Trophoblast cell (in vitro differentiated cells and primary cell): Measurements from ENCODE around the gene FUT8.

Experiments
- DNase-seq, 2 donors: peaks; one replicate each; pipeline ENCODE4 v3.0.0-alpha.2; 2016
- H2AFZ ChIP-seq: 2 replicates; pipeline ENCODE4 v1.6.1; 2013; ENCODE audit warnings: low read length, moderate library complexity, mild to moderate bottlenecking; ENCODE audit not compliant: insufficient read depth, poor library complexity
- H2AK5ac ChIP-seq: 2 replicates; pipeline ENCODE4 v1.6.1; 2013; ENCODE audit warnings: mild to moderate bottlenecking, low read length
- H2BK120ac ChIP-seq: 2 replicates; pipeline ENCODE4 v1.6.1; 2013; ENCODE audit warnings: low read length, mild to moderate bottlenecking, moderate library complexity; ENCODE audit not compliant: insufficient read depth, poor library complexity
- H2BK12ac ChIP-seq: 2 replicates; pipeline ENCODE4 v1.6.1; 2013; ENCODE audit warnings: mild to moderate bottlenecking, low read length, moderate library complexity
- H2BK5ac ChIP-seq: 2 replicates; pipeline ENCODE4 v1.6.1; 2013; ENCODE audit warnings: low read length, low read depth, moderate library complexity, mild to moderate bottlenecking; ENCODE audit not compliant: poor library complexity
- H3K14ac ChIP-seq: 2 replicates; pipeline ENCODE4 v1.6.1; 2013; ENCODE audit warnings: mild to moderate bottlenecking, low read length
- H3K18ac ChIP-seq: 2 replicates; pipeline ENCODE4 v1.6.1; 2013; ENCODE audit warnings: mild to moderate bottlenecking, low read length
- H3K23ac ChIP-seq: 2 replicates; pipeline ENCODE4 v1.6.1; 2013; ENCODE audit warnings: low read length
- H3K27ac ChIP-seq: 2 replicates; pipeline ENCODE4 v1.5.1; 2013; ENCODE audit warnings: low read depth, mild to moderate bottlenecking, inconsistent platforms, low read length, moderate library complexity
- H3K27me3 ChIP-seq: 2 replicates; pipeline ENCODE4 v1.6.1; 2013; ENCODE audit warnings: inconsistent platforms, mild to moderate bottlenecking, low read length, moderate library complexity; ENCODE audit not compliant: insufficient read depth
- H3K36me3 ChIP-seq, 2 experiments: 1 replicate in 1 of 2; 2 replicates in 1 of 2; pipeline ENCODE4 v1.6.1; 2013; ENCODE audit warnings: low read length in 2 of 2, mild to moderate bottlenecking in 2 of 2, moderate library complexity in 1 of 2; ENCODE audit not compliant: insufficient read depth in 2 of 2, control insufficient read depth in 1 of 2
- H3K4ac ChIP-seq: 2 replicates; pipeline ENCODE4 v1.6.1; 2013; ENCODE audit warnings: low read depth, mild to moderate bottlenecking, low read length, moderate library complexity
- H3K4me1 ChIP-seq, 2 experiments: 1 replicate in 1 of 2; 2 replicates in 1 of 2; pipeline ENCODE4 v1.6.1; 2013; ENCODE audit warnings: low read length in 2 of 2, mild to moderate bottlenecking in 2 of 2, moderate library complexity in 1 of 2; ENCODE audit not compliant: insufficient read depth in 2 of 2, control insufficient read depth in 1 of 2
- H3K4me2 ChIP-seq: 2 replicates; pipeline ENCODE4 v1.6.1; 2013; ENCODE audit warnings: inconsistent platforms, mild to moderate bottlenecking, low read length, moderate library complexity
- H3K4me3 ChIP-seq: 2 replicates; pipeline ENCODE4 v1.5.1; 2013; ENCODE audit warnings: mild to moderate bottlenecking, low read depth, low read length, inconsistent platforms
- H3K79me1 ChIP-seq: one replicate; pipeline ENCODE4 v1.6.1; 2013; ENCODE audit warnings: low read length
- H3K79me2 ChIP-seq: 2 replicates; pipeline ENCODE4 v1.6.1; 2013; ENCODE audit warnings: low read length, mild to moderate bottlenecking; ENCODE audit not compliant: control insufficient read depth, insufficient read depth, poor library complexity
- H3K9ac ChIP-seq: 2 replicates; pipeline ENCODE4 v1.6.1; 2013; ENCODE audit warnings: mild to moderate bottlenecking, low read length
- H3K9me3 ChIP-seq: 2 replicates; pipeline ENCODE4 v1.6.1; 2013; ENCODE audit warnings: low read depth, mild to moderate bottlenecking, control low read depth, inconsistent platforms, low read length; ENCODE audit not compliant: insufficient read depth
- H4K12ac ChIP-seq: 2 replicates; pipeline ENCODE4 v1.6.1; 2013; ENCODE audit warnings: low read depth, mild to moderate bottlenecking, low read length, moderate library complexity
- H4K8ac ChIP-seq: 2 replicates; pipeline ENCODE4 v1.6.1; 2013; ENCODE audit warnings: low read depth, mild to moderate bottlenecking, low read length, moderate library complexity
- H4K91ac ChIP-seq: one replicate; pipeline ENCODE4 v1.6.1; 2013; ENCODE audit warnings: low read depth, mild to moderate bottlenecking, low read length, moderate library complexity
- WGBS: extraction: QIAGEN DNeasy Blood & Tissue Kit; methylation state at CpG from one replicate; pipeline ENCODE4 v1.1.7; 2013; ENCODE audit warnings: missing lambda C conversion rate; ENCODE audit not compliant: insufficient read length, insufficient coverage; ENCODE audit errors: extremely low coverage; 5-methylcytosine and 5-hydroxymethylcytosine counted together

The FUT8 gene

GRCh38 chr14:65501328-65501727, 88.8 kb downstream of the FUT8 start:
- Histone ChIP-seq H3K79me2 (no peaks in the 10 kb centered on the region), H3K4ac (peak overlapping the region; percentile 69), H4K8ac (no peak overlapping the region), H3K36me3 (peaks cover 2 to 5% of the 10 kb centered on the region in 2 experiments), H2BK5ac (no peak overlapping the region), H3K9ac (no peak overlapping the region), H3K23ac (no peak overlapping the region), H3K79me1 (peaks cover 2% of the 10 kb centered on the region), H4K91ac (peak overlapping the region; percentile 6), H3K9me3 (no peaks in the 10 kb centered on the region), H2BK120ac (no peak overlapping the region), H3K4me3 (no peak overlapping the region), H3K4me1 (no peaks in the 10 kb centered on the region), H2AK5ac (no peak overlapping the region), H3K4me2 (no peak overlapping the region), H3K27me3 (no peaks in the 10 kb centered on the region), H3K18ac (no peak overlapping the region), H4K12ac (no peak overlapping the region), H2AFZ (no peak overlapping the region), H2BK12ac (no peak overlapping the region), H3K27ac (no peak overlapping the region), H3K14ac (no peak overlapping the region)
- DNase-seq, result no peak

- Histone ChIP-seq H3K79me2 (peaks cover 2% of the 10 kb centered on the region), H3K14ac (no peak overlapping the region), H2AK5ac (no peak overlapping the region), H3K27me3 (no peaks in the 10 kb centered on the region), H3K36me3 (peaks cover 0 to 2% of the 10 kb centered on the region in 2 experiments), H3K9ac (no peak overlapping the region), H2BK120ac (no peak overlapping the region), H4K91ac (no peak overlapping the region), H2BK5ac (no peak overlapping the region), H3K4me3 (no peak overlapping the region), H2AFZ (no peak overlapping the region), H4K8ac (no peak overlapping the region), H3K79me1 (no peaks in the 10 kb centered on the region), H2BK12ac (no peak overlapping the region), H3K4me1 (no peaks in the 10 kb centered on the region), H3K4me2 (no peak overlapping the region), H3K27ac (no peak overlapping the region), H3K18ac (no peak overlapping the region), H3K23ac (no peak overlapping the region), H3K9me3 (no peaks in the 10 kb centered on the region), H4K12ac (no peak overlapping the region), H3K4ac (no peak overlapping the region)
- no peak for DNase-seq
- no CpG with 5 or more reads among the region's 1 CpG for WGBS
These were observed 90.2 kb downstream of the FUT8 start for GRCh38 chr14:65502676-65503124.

- no CpG with 5 or more reads among the region's 3 CpGs for WGBS
- H3K4me1 ChIP-seq, result no peaks in the 10 kb centered on the region
These were observed 91.2 kb downstream of the FUT8 start for GRCh38 chr14:65503771-65504170.

GRCh38 chr14:65506801-65507200, 94.3 kb downstream of the FUT8 start:
- Histone ChIP-seq H3K36me3 (peaks cover 0 to 2% of the 10 kb centered on the region in 2 experiments), H3K79me1 (no peaks in the 10 kb centered on the region), H3K4me3 (no peak overlapping the region), H3K79me2 (peaks cover 2% of the 10 kb centered on the region), H2BK12ac (no peak overlapping the region), H3K9ac (no peak overlapping the region), H3K4ac (no peak overlapping the region), H3K4me2 (no peak overlapping the region), H4K8ac (no peak overlapping the region), H3K14ac (no peak overlapping the region), H3K18ac (peak overlapping the region; percentile 82), H4K12ac (no peak overlapping the region), H2AFZ (no peak overlapping the region), H3K27ac (no peak overlapping the region), H3K4me1 (no peaks in the 10 kb centered on the region), H2AK5ac (no peak overlapping the region), H3K9me3 (no peaks in the 10 kb centered on the region), H2BK5ac (no peak overlapping the region), H3K23ac (no peak overlapping the region), H2BK120ac (no peak overlapping the region), H3K27me3 (no peaks in the 10 kb centered on the region), H4K91ac (no peak overlapping the region)
- no peak for DNase-seq
- no CpG with 5 or more reads among the region's 6 CpGs for WGBS

More at GRCh38 chr14:65503771-65504170, 91.2 kb downstream of the FUT8 start:
- no peak for DNase-seq
- Histone ChIP-seq H4K8ac (no peak overlapping the region), H4K12ac (no peak overlapping the region), H3K18ac (no peak overlapping the region), H4K91ac (no peak overlapping the region), H3K4me2 (no peak overlapping the region), H3K27ac (no peak overlapping the region), H3K9me3 (no peaks in the 10 kb centered on the region), H3K9ac (no peak overlapping the region), H2AFZ (no peak overlapping the region), H3K79me1 (no peaks in the 10 kb centered on the region), H3K4ac (no peak overlapping the region), H2AK5ac (no peak overlapping the region), H3K4me3 (no peak overlapping the region), H3K23ac (no peak overlapping the region), H2BK12ac (no peak overlapping the region), H3K27me3 (no peaks in the 10 kb centered on the region), H2BK120ac (no peak overlapping the region), H2BK5ac (no peak overlapping the region), H3K79me2 (peaks cover 2% of the 10 kb centered on the region), H3K14ac (no peak overlapping the region), H3K36me3 (peaks cover 0 to 2% of the 10 kb centered on the region in 2 experiments)
